ENCODE data around the gene GNB1L.

Gene GNB1L

GRCh38 chr22:19854778-19855503 is at the start of gene GNB1L, which contains the start of gene RTL10:
Gene GNB1L (minus strand): TSS chr22:19854874. CDS start chr22:19821355, 33,519 bp downstream.
Gene RTL10 (minus strand): TSS chr22:19854874. CDS start chr22:19852261, 2,613 bp downstream.
- no peaks in the 10 kb centered on the region for H3K27me3 ChIP-seq (ENCODE audit: control insufficient read depth, insufficient read depth, low read length)
- H3K4me3 ChIP-seq (ENCODE audit: low read length) = peak within 1 kb of the TSS; percentile 94
- peaks cover 23% of the 10 kb centered on the region for H3K36me3 ChIP-seq (ENCODE audit: control insufficient read depth, insufficient read depth, low read length)
- H3K27ac ChIP-seq (ENCODE audit: low read depth, low read length) = peak within 1 kb of the TSS; percentile 94
- H3K4me1 ChIP-seq (ENCODE audit: control insufficient read depth, insufficient read depth, low read length) = peaks cover 19% of the 10 kb centered on the region
- peak within 1 kb of the TSS; percentile 92 for H3K9ac ChIP-seq (ENCODE audit: low read length)

- Histone ChIP-seq H3K4me1 (ENCODE audit: control insufficient read depth, insufficient read depth, low read length) (no peaks in the 10 kb centered on the region), H3K27me3 (ENCODE audit: control insufficient read depth, insufficient read depth, low read length) (no peaks in the 10 kb centered on the region), H3K36me3 (ENCODE audit: control insufficient read depth, insufficient read depth, low read length) (no peaks in the 10 kb centered on the region), H3K4me3 (ENCODE audit: low read length) (no peak overlapping the region), H3K27ac (ENCODE audit: low read depth, low read length) (no peak overlapping the region), H3K9ac (ENCODE audit: low read length) (no peak overlapping the region)
These were observed 49.6 kb upstream of the GNB1L start for GRCh38 chr22:19904174-19904856.

GRCh38 chr22:19903513-19903912 is 48.8 kb upstream of the GNB1L start:
- no peak overlapping the region for H3K27ac ChIP-seq (ENCODE audit: low read depth, low read length)
- H3K36me3 ChIP-seq (ENCODE audit: control insufficient read depth, insufficient read depth, low read length) = no peaks in the 10 kb centered on the region
- no peaks in the 10 kb centered on the region for H3K4me1 ChIP-seq (ENCODE audit: control insufficient read depth, insufficient read depth, low read length)
- no peaks in the 10 kb centered on the region for H3K27me3 ChIP-seq (ENCODE audit: control insufficient read depth, insufficient read depth, low read length)
- H3K9ac ChIP-seq (ENCODE audit: low read length) = no peak overlapping the region
- H3K4me3 ChIP-seq (ENCODE audit: low read length) = no peak overlapping the region

- Histone ChIP-seq H3K36me3 (ENCODE audit: control insufficient read depth, insufficient read depth, low read length) (no peaks in the 10 kb centered on the region), H3K27ac (ENCODE audit: low read depth, low read length) (no peak overlapping the region), H3K4me3 (ENCODE audit: low read length) (no peak overlapping the region), H3K27me3 (ENCODE audit: control insufficient read depth, insufficient read depth, low read length) (no peaks in the 10 kb centered on the region), H3K4me1 (ENCODE audit: control insufficient read depth, insufficient read depth, low read length) (no peaks in the 10 kb centered on the region), H3K9ac (ENCODE audit: low read length) (no peak overlapping the region)
These were observed 48.4 kb upstream of the GNB1L start for GRCh38 chr22:19903031-19903430.

GRCh38 chr22:19902245-19902715 is 47.6 kb upstream of the GNB1L start:
- H3K4me1 ChIP-seq (ENCODE audit: control insufficient read depth, insufficient read depth, low read length) = no peaks in the 10 kb centered on the region
- no peak overlapping the region for H3K4me3 ChIP-seq (ENCODE audit: low read length)
- H3K27me3 ChIP-seq (ENCODE audit: control insufficient read depth, insufficient read depth, low read length) = no peaks in the 10 kb centered on the region
- H3K36me3 ChIP-seq (ENCODE audit: control insufficient read depth, insufficient read depth, low read length) = no peaks in the 10 kb centered on the region
- no peak overlapping the region for H3K9ac ChIP-seq (ENCODE audit: low read length)
- no peak overlapping the region for H3K27ac ChIP-seq (ENCODE audit: low read depth, low read length)

- Histone ChIP-seq H3K9ac (ENCODE audit: low read length) (no peak overlapping the region), H3K4me3 (ENCODE audit: low read length) (no peak overlapping the region), H3K36me3 (ENCODE audit: control insufficient read depth, insufficient read depth, low read length) (no peaks in the 10 kb centered on the region), H3K27me3 (ENCODE audit: control insufficient read depth, insufficient read depth, low read length) (no peaks in the 10 kb centered on the region), H3K27ac (ENCODE audit: low read depth, low read length) (no peak overlapping the region), H3K4me1 (ENCODE audit: control insufficient read depth, insufficient read depth, low read length) (no peaks in the 10 kb centered on the region)
These were observed 47.0 kb upstream of the GNB1L start for GRCh38 chr22:19901577-19902244.

GRCh38 chr22:19900707-19901436 is 46.2 kb upstream of the GNB1L start:
- Histone ChIP-seq H3K27me3 (ENCODE audit: control insufficient read depth, insufficient read depth, low read length) (no peaks in the 10 kb centered on the region), H3K36me3 (ENCODE audit: control insufficient read depth, insufficient read depth, low read length) (peaks cover 2% of the 10 kb centered on the region), H3K27ac (ENCODE audit: low read depth, low read length) (no peak overlapping the region), H3K4me3 (ENCODE audit: low read length) (no peak overlapping the region), H3K4me1 (ENCODE audit: control insufficient read depth, insufficient read depth, low read length) (no peaks in the 10 kb centered on the region), H3K9ac (ENCODE audit: low read length) (no peak overlapping the region)

- H3K36me3 ChIP-seq (ENCODE audit: control insufficient read depth, insufficient read depth, low read length) = peaks cover 2% of the 10 kb centered on the region
- H3K4me3 ChIP-seq (ENCODE audit: low read length) = no peak overlapping the region
- H3K9ac ChIP-seq (ENCODE audit: low read length) = no peak overlapping the region
- no peaks in the 10 kb centered on the region for H3K27me3 ChIP-seq (ENCODE audit: control insufficient read depth, insufficient read depth, low read length)
- H3K4me1 ChIP-seq (ENCODE audit: control insufficient read depth, insufficient read depth, low read length) = no peaks in the 10 kb centered on the region
- no peak overlapping the region for H3K27ac ChIP-seq (ENCODE audit: low read depth, low read length)
These were observed 44.3 kb upstream of the GNB1L start for GRCh38 chr22:19898831-19899567.

GRCh38 chr22:19898145-19898544 is 43.5 kb upstream of the GNB1L start:
- no peaks in the 10 kb centered on the region for H3K27me3 ChIP-seq (ENCODE audit: control insufficient read depth, insufficient read depth, low read length)
- H3K27ac ChIP-seq (ENCODE audit: low read depth, low read length) = no peak overlapping the region
- H3K4me1 ChIP-seq (ENCODE audit: control insufficient read depth, insufficient read depth, low read length) = no peaks in the 10 kb centered on the region
- no peak overlapping the region for H3K9ac ChIP-seq (ENCODE audit: low read length)
- H3K36me3 ChIP-seq (ENCODE audit: control insufficient read depth, insufficient read depth, low read length) = peaks cover 2% of the 10 kb centered on the region
- no peak overlapping the region for H3K4me3 ChIP-seq (ENCODE audit: low read length)

- H3K4me3 ChIP-seq (ENCODE audit: low read length) = no peak overlapping the region
- H3K9ac ChIP-seq (ENCODE audit: low read length) = no peak overlapping the region
- H3K4me1 ChIP-seq (ENCODE audit: control insufficient read depth, insufficient read depth, low read length) = no peaks in the 10 kb centered on the region
- no peak overlapping the region for H3K27ac ChIP-seq (ENCODE audit: low read depth, low read length)
- H3K27me3 ChIP-seq (ENCODE audit: control insufficient read depth, insufficient read depth, low read length) = no peaks in the 10 kb centered on the region
- peaks cover 2% of the 10 kb centered on the region for H3K36me3 ChIP-seq (ENCODE audit: control insufficient read depth, insufficient read depth, low read length)
These were observed 43.1 kb upstream of the GNB1L start for GRCh38 chr22:19897726-19898125.

GRCh38 chr22:19896665-19897355 is 42.1 kb upstream of the GNB1L start:
- Histone ChIP-seq H3K9ac (ENCODE audit: low read length) (no peak overlapping the region), H3K36me3 (ENCODE audit: control insufficient read depth, insufficient read depth, low read length) (peaks cover 2% of the 10 kb centered on the region), H3K4me1 (ENCODE audit: control insufficient read depth, insufficient read depth, low read length) (no peaks in the 10 kb centered on the region), H3K27ac (ENCODE audit: low read depth, low read length) (no peak overlapping the region), H3K4me3 (ENCODE audit: low read length) (no peak overlapping the region), H3K27me3 (ENCODE audit: control insufficient read depth, insufficient read depth, low read length) (no peaks in the 10 kb centered on the region)
